Esophagus squamous epithelium (tissue), 5 donors: ENCODE measurements around the gene ETS2. TPM values are rescaled to one million over a fixed set of nuclear protein-coding genes. Genes with fewer than 3 reads are reported as not detected.

Experiments
- DNase-seq: peaks from one replicate; lab custom pipeline; 2025; lab: John Stamatoyannopoulos, UW
- H3K27ac ChIP-seq, 4 donors: fragments of 200-600 bp; sonication (generic); one replicate each; pipeline ENCODE4 v1.5.1; 2016 to 2019; ENCODE audit warnings: mild to moderate bottlenecking in 1 of 4
- H3K27me3 ChIP-seq, 4 donors: fragments of 200-600 bp; sonication (generic); 1 replicate in 3 of 4; 2 replicates in 1 of 4; pipeline versions ENCODE4 v1.5.1 to v1.6.0; 2017 to 2021; ENCODE audit warnings: antibody characterized with exemption in 1 of 4
- H3K36me3 ChIP-seq, 3 donors: fragments of 200-600 bp; sonication (generic); one replicate each; pipeline ENCODE4 v1.5.1; 2016 to 2019
- H3K4me1 ChIP-seq, 3 donors: fragments of 200-600 bp; sonication (generic); one replicate each; pipeline ENCODE4 v1.5.1; 2017 to 2019
- H3K4me3 ChIP-seq, 4 donors: fragments of 200-600 bp; sonication (generic); 1 replicate in 3 of 4; 2 replicates in 1 of 4; pipeline ENCODE4 v1.5.1; 2016 to 2019; ENCODE audit warnings: mild to moderate bottlenecking in 2 of 4, moderate library complexity in 1 of 4
- H3K9me3 ChIP-seq, 3 donors: fragments of 200-600 bp; sonication (generic); one replicate each; pipeline ENCODE4 v1.5.1; 2016 to 2019
- CTCF ChIP-seq, 6 experiments: fragments of 450-650 bp in 4 of 6; fragments of 200-600 bp in 2 of 6; sonication (generic) in 2 of 6; IDR thresholded peaks; one replicate each; pipeline ENCODE4 v1.5.1; 2016 to 2019; ENCODE audit warnings: antibody characterized with exemption in 6 of 6, mild to moderate bottlenecking in 4 of 6, moderate library complexity in 4 of 6
- POLR2A ChIP-seq, 4 donors: fragments of 450-650 bp; IDR thresholded peaks; one replicate each; pipeline ENCODE4 v1.6.1; 2017; ENCODE audit warnings: antibody characterized with exemption in 4 of 4, mild to moderate bottlenecking in 4 of 4, moderate library complexity in 3 of 4
- WGBS, 2 donors: methylation state at CpG; one replicate each; pipeline ENCODE4 v1.1.5; 2018; 5-methylcytosine and 5-hydroxymethylcytosine counted together
- intact Hi-C: fragments of 100-400 bp; cut with DNase I; formaldehyde crosslinking; loops from one replicate; pipeline ENCODE4 v1.15.0; 2022
- total RNA-seq, 4 donors: library from RNA; depleted of rRNA; stranded (reverse); fragments of >200 nt; gene quantifications; one replicate each; pipeline ENCODE4 v1.1.0, GENCODE V29; 2016
- donor health status: DM: yes; HTN: yes; CAD: no.

The ETS2 gene
- total RNA-seq, 4 donors from 2014 or later: 67.5 to 118 (median 78.8) TPM

GRCh38 chr21:38830671-38831525 is 25.2 kb downstream of the ETS2 start:
- TF ChIP-seq POLR2A (IDR thresholded peaks at IDR 0.05) (no peak), CTCF (IDR thresholded peaks at IDR 0.05) (no peak)
- Histone ChIP-seq H3K27me3 (no peaks in the 10 kb centered on the region), H3K36me3 (no peaks in the 10 kb centered on the region), H3K9me3 (peaks cover 0 to 10% (median 5%) of the 10 kb centered on the region in 3 donors), H3K27ac (peak overlapping the region; percentile 57 to 77 (median 73)), H3K4me3 (no peak overlapping the region), H3K4me1 (peaks cover 8 to 22% (median 10%) of the 10 kb centered on the region in 3 donors)
- DNase-seq: no peak
- 69 to 80% methylated on average over 1 to 2 of the region's 2 CpGs for WGBS, 2 donors
- intact Hi-C loops: no loop called here

- WGBS, 2 donors: 44 to 53% methylated on average over 7 of the region's 7 CpGs
- H3K9me3 ChIP-seq: peaks cover 0 to 2% (median under 1%) of the 10 kb centered on the region in 3 donors
- no peak for TF ChIP-seq POLR2A (IDR thresholded peaks at IDR 0.05)
- TF ChIP-seq CTCF (IDR thresholded peaks at IDR 0.05): no peak
- DNase-seq: no peak
- H3K27ac ChIP-seq: peak overlapping the region; percentile 57 to 77 (median 73)
- no peaks in the 10 kb centered on the region for H3K36me3 ChIP-seq
- H3K4me1 ChIP-seq: peaks cover 8 to 22% (median 10%) of the 10 kb centered on the region in 3 donors
- intact Hi-C loops: no loop called here
- H3K27me3 ChIP-seq: no peaks in the 10 kb centered on the region
- no peak overlapping the region for H3K4me3 ChIP-seq
These were observed 26.1 kb downstream of the ETS2 start for GRCh38 chr21:38831526-38832467.

GRCh38 chr21:38832664-38833063 is 26.9 kb downstream of the ETS2 start:
- Histone ChIP-seq H3K4me1 (peaks cover 8 to 22% (median 10%) of the 10 kb centered on the region in 3 donors), H3K27ac (peak overlapping the region in 1 of 4 donors; percentile 45), H3K27me3 (no peaks in the 10 kb centered on the region), H3K4me3 (no peak overlapping the region), H3K9me3 (no peaks in the 10 kb centered on the region), H3K36me3 (no peaks in the 10 kb centered on the region)
- 85 to 94% methylated on average over 2 to 3 of the region's 3 CpGs for WGBS, 2 donors
- TF ChIP-seq POLR2A (IDR thresholded peaks at IDR 0.05): no peak
- TF ChIP-seq CTCF (IDR thresholded peaks at IDR 0.05): no peak
- intact Hi-C loops: no loop called here
- DNase-seq: no peak

- Histone ChIP-seq H3K27me3 (no peaks in the 10 kb centered on the region), H3K27ac (no peak overlapping the region), H3K36me3 (no peaks in the 10 kb centered on the region), H3K9me3 (no peaks in the 10 kb centered on the region), H3K4me3 (no peak overlapping the region), H3K4me1 (peaks cover 8 to 22% (median 10%) of the 10 kb centered on the region in 3 donors)
- no peak for DNase-seq
- TF ChIP-seq POLR2A (IDR thresholded peaks at IDR 0.05) (no peak), CTCF (IDR thresholded peaks at IDR 0.05) (peak in 1 of 6 experiments; percentile 21)
- 63 to 73% methylated on average over 3 of the region's 3 CpGs for WGBS, 2 donors
- intact Hi-C loops: no loop called here
These were observed 27.4 kb downstream of the ETS2 start for GRCh38 chr21:38833117-38833516.
